ENCODE measurements around the gene PXDC1. TPM values are rescaled to one million over a fixed set of nuclear protein-coding genes. Genes with fewer than 3 reads are reported as not detected.

The PXDC1 gene
- total and polyA plus RNA-seq, 2 experiments from 2014 or later, result 12.3 to 16.1 TPM

GRCh38 chr6:3779574-3779849, 28.0 kb upstream of the PXDC1 start:
- H3K27ac ChIP-seq, result no peak overlapping the region
- no peaks in the 10 kb centered on the region for H3K36me3 ChIP-seq
- H3K4me3 ChIP-seq, result no peak overlapping the region
- no peak for DNase-seq (ENCODE audit: low read depth in 1 of 2, low spot score in 1 of 2)
- no peaks in the 10 kb centered on the region for H3K9me3 ChIP-seq (ENCODE audit: low read depth)
- no peaks in the 10 kb centered on the region for H3K4me1 ChIP-seq (ENCODE audit: low read depth)
- no peaks in the 10 kb centered on the region for H3K27me3 ChIP-seq
- no peak for TF ChIP-seq CTCF (IDR thresholded peaks at IDR 0.05; ENCODE audit: low read depth, low read length)

GRCh38 chr6:3778701-3779573, 27.4 kb upstream of the PXDC1 start:
- Histone ChIP-seq H3K4me3 (no peak overlapping the region), H3K9me3 (ENCODE audit: low read depth) (no peaks in the 10 kb centered on the region), H3K27me3 (no peaks in the 10 kb centered on the region), H3K4me1 (ENCODE audit: low read depth) (no peaks in the 10 kb centered on the region), H3K36me3 (no peaks in the 10 kb centered on the region), H3K27ac (no peak overlapping the region)
- TF ChIP-seq CTCF (IDR thresholded peaks at IDR 0.05; ENCODE audit: low read depth, low read length), result no peak
- DNase-seq (ENCODE audit: low read depth in 1 of 2, low spot score in 1 of 2), result no peak

GRCh38 chr6:3777730-3778461, 26.4 kb upstream of the PXDC1 start:
- DNase-seq (ENCODE audit: low read depth in 1 of 2, low spot score in 1 of 2), result no peak

GRCh38 chr6:3776881-3777507, 25.5 kb upstream of the PXDC1 start:
- peak in 1 of 2 donors; percentile 14 for DNase-seq (ENCODE audit: low read depth in 1 of 2, low spot score in 1 of 2)

More at GRCh38 chr6:3777730-3778461, 26.4 kb upstream of the PXDC1 start:
- no peaks in the 10 kb centered on the region for H3K36me3 ChIP-seq
- no peaks in the 10 kb centered on the region for H3K9me3 ChIP-seq (ENCODE audit: low read depth)
- TF ChIP-seq CTCF (IDR thresholded peaks at IDR 0.05; ENCODE audit: low read depth, low read length), result no peak
- H3K27ac ChIP-seq, result no peak overlapping the region
- no peaks in the 10 kb centered on the region for H3K27me3 ChIP-seq
- no peak overlapping the region for H3K4me3 ChIP-seq
- no peaks in the 10 kb centered on the region for H3K4me1 ChIP-seq (ENCODE audit: low read depth)

More at GRCh38 chr6:3776881-3777507, 25.5 kb upstream of the PXDC1 start:
- Histone ChIP-seq H3K4me3 (no peak overlapping the region), H3K36me3 (no peaks in the 10 kb centered on the region), H3K9me3 (ENCODE audit: low read depth) (no peaks in the 10 kb centered on the region), H3K27ac (no peak overlapping the region), H3K4me1 (ENCODE audit: low read depth) (no peaks in the 10 kb centered on the region), H3K27me3 (no peaks in the 10 kb centered on the region)
- TF ChIP-seq CTCF (IDR thresholded peaks at IDR 0.05; ENCODE audit: low read depth, low read length), result no peak
